22Rv1 (cell line): Measurements from ENCODE around the gene PIK3CG.

ENCODE experiments used
- H3K27ac ChIP-seq: fragments of 450-650 bp; 2 replicates; pipeline ENCODE4 v1.5.1; 2017
- ZFX ChIP-seq: fragments of 450-650 bp; IDR thresholded peaks from 2 replicates; pipeline ENCODE4 v1.6.1; 2017; ENCODE audit warnings: antibody characterized with exemption, borderline replicate concordance
- TF ChIP-seq, protein P1 (sequence below): fragments of 450-650 bp; IDR thresholded peaks from 2 replicates; pipeline ENCODE4 v1.5.1; 2017; ENCODE audit warnings: mild to moderate bottlenecking

The PIK3CG gene

DNA sequence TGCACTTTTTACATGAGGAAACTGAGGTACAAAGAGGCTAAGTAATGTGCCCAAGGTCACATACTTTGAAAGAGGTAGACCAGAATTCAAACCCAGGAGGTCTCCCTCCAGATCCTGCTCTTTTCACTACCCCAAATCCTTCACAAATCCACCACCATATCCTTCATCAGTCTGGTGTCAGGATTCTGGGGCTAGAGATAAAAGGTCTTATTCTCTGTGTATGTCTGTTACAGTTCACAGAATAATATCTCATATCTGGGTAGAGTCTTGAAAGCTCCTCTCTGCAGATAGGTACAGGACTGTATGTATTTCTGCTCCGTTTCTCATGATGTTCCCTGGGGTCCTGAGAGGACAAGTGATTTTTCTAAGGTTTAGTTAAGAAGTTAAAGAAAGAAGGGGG is 4.9 kb downstream of the PIK3CG start:
- no peak for TF ChIP-seq ZFX
- TF ChIP-seq, protein P1, sequence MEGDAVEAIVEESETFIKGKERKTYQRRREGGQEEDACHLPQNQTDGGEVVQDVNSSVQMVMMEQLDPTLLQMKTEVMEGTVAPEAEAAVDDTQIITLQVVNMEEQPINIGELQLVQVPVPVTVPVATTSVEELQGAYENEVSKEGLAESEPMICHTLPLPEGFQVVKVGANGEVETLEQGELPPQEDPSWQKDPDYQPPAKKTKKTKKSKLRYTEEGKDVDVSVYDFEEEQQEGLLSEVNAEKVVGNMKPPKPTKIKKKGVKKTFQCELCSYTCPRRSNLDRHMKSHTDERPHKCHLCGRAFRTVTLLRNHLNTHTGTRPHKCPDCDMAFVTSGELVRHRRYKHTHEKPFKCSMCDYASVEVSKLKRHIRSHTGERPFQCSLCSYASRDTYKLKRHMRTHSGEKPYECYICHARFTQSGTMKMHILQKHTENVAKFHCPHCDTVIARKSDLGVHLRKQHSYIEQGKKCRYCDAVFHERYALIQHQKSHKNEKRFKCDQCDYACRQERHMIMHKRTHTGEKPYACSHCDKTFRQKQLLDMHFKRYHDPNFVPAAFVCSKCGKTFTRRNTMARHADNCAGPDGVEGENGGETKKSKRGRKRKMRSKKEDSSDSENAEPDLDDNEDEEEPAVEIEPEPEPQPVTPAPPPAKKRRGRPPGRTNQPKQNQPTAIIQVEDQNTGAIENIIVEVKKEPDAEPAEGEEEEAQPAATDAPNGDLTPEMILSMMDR = no peak
- no peak overlapping the region for H3K27ac ChIP-seq

DNA sequence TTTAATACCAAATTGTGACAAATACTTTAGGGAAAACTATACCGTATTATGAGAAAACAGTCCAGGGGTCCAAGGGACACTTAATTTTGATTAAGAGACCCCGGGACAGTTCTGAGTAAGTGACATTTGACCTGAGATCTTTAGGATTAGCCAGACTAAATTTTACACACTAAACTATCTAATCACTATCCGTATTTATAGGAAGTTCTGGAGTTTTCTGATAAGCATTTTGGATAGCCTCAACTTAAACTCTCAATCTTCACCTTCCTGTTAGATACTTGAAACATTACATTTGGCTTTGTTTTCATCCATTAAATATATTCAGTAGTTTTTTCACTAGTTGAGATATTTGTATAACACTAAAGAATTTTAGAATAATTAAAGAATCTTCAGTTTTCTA is 5.4 kb downstream of the PIK3CG start:
- no peak overlapping the region for H3K27ac ChIP-seq
- TF ChIP-seq ZFX = no peak
- TF ChIP-seq, protein P1 = no peak

- no peak overlapping the region for H3K27ac ChIP-seq
- TF ChIP-seq, protein P1 = no peak
- no peak for TF ChIP-seq ZFX
Observed at GRCh38 chr7:106870983-106871410, 5.9 kb downstream of the PIK3CG start.

- no peak for TF ChIP-seq ZFX
- TF ChIP-seq, protein P1 = no peak
- H3K27ac ChIP-seq = no peak overlapping the region
Observed at GRCh38 chr7:106871793-106872571, 6.9 kb downstream of the PIK3CG start.

DNA sequence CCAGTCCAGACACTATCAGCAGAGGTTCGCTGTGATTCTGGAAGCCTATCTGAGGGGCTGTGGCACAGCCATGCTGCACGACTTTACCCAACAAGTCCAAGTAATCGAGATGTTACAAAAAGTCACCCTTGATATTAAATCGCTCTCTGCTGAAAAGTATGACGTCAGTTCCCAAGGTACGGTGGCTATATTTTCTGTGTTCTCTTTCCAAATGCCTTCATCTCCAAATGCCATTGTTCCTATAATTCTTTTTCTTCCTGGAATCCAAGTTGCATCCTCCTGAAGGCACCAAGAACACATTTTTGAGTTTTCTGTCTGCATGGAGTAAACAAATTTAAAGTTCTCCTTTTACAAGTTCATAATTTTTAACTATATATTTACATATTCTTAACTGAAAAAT is 7.7 kb downstream of the PIK3CG start:
- no peak overlapping the region for H3K27ac ChIP-seq
- TF ChIP-seq, protein P1 = no peak

- H3K27ac ChIP-seq = no peak overlapping the region
- no peak for TF ChIP-seq ZFX
- TF ChIP-seq, protein P1 = no peak
Observed at GRCh38 chr7:106874076-106874475, 9.0 kb downstream of the PIK3CG start.

DNA sequence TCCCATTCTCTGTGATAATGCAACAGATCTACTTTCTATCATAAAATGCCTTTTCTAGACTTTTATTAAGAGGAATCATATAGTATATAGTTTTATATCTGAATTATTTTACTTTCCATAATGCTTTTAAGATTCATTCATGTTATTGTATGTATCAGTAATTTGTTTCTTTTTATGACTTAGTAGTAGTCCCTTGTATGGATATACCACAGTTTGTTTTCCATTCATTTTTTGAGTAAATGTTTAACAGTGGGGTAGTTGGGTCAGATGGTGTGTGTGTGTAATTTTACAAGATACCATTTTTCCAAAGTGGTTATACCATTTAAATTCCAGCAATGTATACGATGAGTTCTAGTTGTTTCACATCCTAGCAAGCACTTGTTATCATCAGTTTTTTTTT is 10.4 kb downstream of the PIK3CG start:
- TF ChIP-seq ZFX = no peak
- TF ChIP-seq, protein P1 = no peak
- no peak overlapping the region for H3K27ac ChIP-seq
